Activated CD8-positive, alpha-beta T cell treated with anti-CD3 and anti-CD28 coated beads for 36 hours (primary cell): ENCODE results near the gene PLPP4. TPM values are rescaled to one million over a fixed set of nuclear protein-coding genes. Genes with fewer than 3 reads are reported as not detected.
A peak's percentile ranks its signal among the peaks of the same experiment; 100 is the strongest.

ENCODE experiments used
- ATAC-seq: fragments of 200-7000 bp; cut with Tn5 transposase; one replicate; pipeline ENCODE4 v1.10.0; 2021; ENCODE audit warnings: mild to moderate bottlenecking, moderate library complexity
- CTCF ChIA-PET: fragments of 350-600 bp; sonication (Branson Sonifier 250); formaldehyde crosslinking; loops from one replicate; lab custom pipeline; 2021; ENCODE audit warnings: antibody characterized with exemption; lab: Charles Lee
- POLR2A ChIA-PET: fragments of 350-600 bp; sonication (Branson Sonifier 250); formaldehyde crosslinking; loops from one replicate; lab custom pipeline; 2021; ENCODE audit warnings: antibody characterized with exemption; lab: Charles Lee
- DNase-seq: peaks from one replicate; pipeline ENCODE4 v3.0.0-alpha.2; 2020
- H3K27ac Mint-ChIP-seq: one replicate; pipeline ENCODE4 v1.8.0; 2021; ENCODE audit warnings: mild to moderate bottlenecking, mixed read lengths
- H3K27me3 Mint-ChIP-seq: one replicate; pipeline ENCODE4 v1.8.0; 2021; ENCODE audit warnings: mixed read lengths
- H3K36me3 Mint-ChIP-seq: one replicate; pipeline ENCODE4 v1.8.0; 2021; ENCODE audit warnings: low read depth, mixed read lengths
- H3K4me1 Mint-ChIP-seq: one replicate; pipeline ENCODE4 v1.8.0; 2021; ENCODE audit warnings: low read depth, mixed read lengths
- H3K4me3 Mint-ChIP-seq: one replicate; pipeline ENCODE4 v1.8.0; 2021; ENCODE audit warnings: mild to moderate bottlenecking, moderate library complexity, mixed read lengths
- H3K9me3 Mint-ChIP-seq: one replicate; pipeline ENCODE4 v1.8.0; 2021; ENCODE audit warnings: mixed read lengths
- CTCF ChIP-seq: fragments of 200-600 bp; IDR thresholded peaks from one replicate; pipeline ENCODE4 v1.8.0; 2022; ENCODE audit warnings: antibody characterized with exemption, mild to moderate bottlenecking
- intact Hi-C: fragments of 100-400 bp; cut with micrococcal nuclease; formaldehyde crosslinking; loops from one replicate; pipeline ENCODE4 v1.10.0; 2022
- total RNA-seq, 2 experiments: library from RNA; stranded (reverse); gene quantifications; one replicate each; pipeline ENCODE4 v1.2.3, GENCODE V29; 2021

The PLPP4 gene
- total RNA-seq, 2 experiments from 2014 or later = not detected

- ChIA-PET POLR2A (no interaction called here), CTCF (no interaction called here)
- no peaks in the 10 kb centered on the region for H3K9me3 Mint-ChIP-seq
- peaks cover 18% of the 10 kb centered on the region for H3K27me3 Mint-ChIP-seq
- H3K27ac Mint-ChIP-seq = no peak overlapping the region
- intact Hi-C loops = no loop called here
- H3K36me3 Mint-ChIP-seq = no peaks in the 10 kb centered on the region
- no peak overlapping the region for H3K4me3 Mint-ChIP-seq
- no peak for ATAC-seq
- no peak for TF ChIP-seq CTCF
- peaks cover 7% of the 10 kb centered on the region for H3K4me1 Mint-ChIP-seq
- DNase-seq = no peak
Measured at GRCh38 chr10:120428754-120429153, 28.3 kb upstream of the PLPP4 start.

GRCh38 chr10:120429395-120429794 is 27.6 kb upstream of the PLPP4 start:
- POLR2A ChIA-PET = no interaction called here

GRCh38 chr10:120431251-120431651 is 25.8 kb upstream of the PLPP4 start:
- TF ChIP-seq CTCF = no peak
- DNase-seq (no peak), ATAC-seq (peak; percentile 51)
- no peak overlapping the region for H3K27ac Mint-ChIP-seq
- H3K9me3 Mint-ChIP-seq = no peaks in the 10 kb centered on the region
- no peak overlapping the region for H3K4me3 Mint-ChIP-seq
- H3K4me1 Mint-ChIP-seq = peaks cover 7% of the 10 kb centered on the region
- ChIA-PET CTCF (interaction anchor here (1.7 kb wide), 1 partner anchor 8 kb away, joined by 6 read pairs; no protein-coding TSS in a partner anchor), POLR2A (no interaction called here)
- intact Hi-C loops = no loop called here
- peaks cover 20% of the 10 kb centered on the region for H3K27me3 Mint-ChIP-seq
- H3K36me3 Mint-ChIP-seq = no peaks in the 10 kb centered on the region

More at GRCh38 chr10:120429395-120429794, 27.6 kb upstream of the PLPP4 start:
- Mint-ChIP-seq H3K27me3 (peaks cover 18% of the 10 kb centered on the region), H3K4me1 (peaks cover 7% of the 10 kb centered on the region), H3K4me3 (no peak overlapping the region), H3K36me3 (no peaks in the 10 kb centered on the region), H3K27ac (no peak overlapping the region), H3K9me3 (no peaks in the 10 kb centered on the region)
- intact Hi-C loops = no loop called here
- ATAC-seq (no peak), DNase-seq (no peak)
- CTCF ChIA-PET = no interaction called here
- no peak for TF ChIP-seq CTCF

- DNase-seq (no peak), ATAC-seq (no peak)
- peaks cover 20% of the 10 kb centered on the region for H3K27me3 Mint-ChIP-seq
- no peak for TF ChIP-seq CTCF
- ChIA-PET CTCF (interaction anchor here (1.7 kb wide), 1 partner anchor 9 kb away, joined by 6 read pairs; no protein-coding TSS in a partner anchor), POLR2A (no interaction called here)
- peaks cover 7% of the 10 kb centered on the region for H3K4me1 Mint-ChIP-seq
- H3K27ac Mint-ChIP-seq = no peak overlapping the region
- no peaks in the 10 kb centered on the region for H3K9me3 Mint-ChIP-seq
- intact Hi-C loops = no loop called here
- no peaks in the 10 kb centered on the region for H3K36me3 Mint-ChIP-seq
- H3K4me3 Mint-ChIP-seq = no peak overlapping the region
Measured at GRCh38 chr10:120432209-120432608, 24.8 kb upstream of the PLPP4 start.

GRCh38 chr10:120433141-120433540 is 23.9 kb upstream of the PLPP4 start:
- Mint-ChIP-seq H3K36me3 (no peaks in the 10 kb centered on the region), H3K4me1 (peaks cover 7% of the 10 kb centered on the region), H3K27ac (no peak overlapping the region), H3K4me3 (no peak overlapping the region), H3K27me3 (peaks cover 20% of the 10 kb centered on the region), H3K9me3 (no peaks in the 10 kb centered on the region)
- intact Hi-C loops = no loop called here
- DNase-seq = no peak
- no peak for TF ChIP-seq CTCF
- CTCF ChIA-PET = no interaction called here
- ATAC-seq = no peak
- POLR2A ChIA-PET = no interaction called here
